OCI-LY7 (cell line): Measurements from ENCODE around the gene TEKTIP1. TPM values are rescaled to one million over a fixed set of nuclear protein-coding genes. Genes with fewer than 3 reads are reported as not detected.

Source experiments
- BruUV-seq: library from RNA; stranded (reverse); fragments of 400-500 nt; replicated peaks from 2 replicates; lab custom pipeline; 2021; lab: Mats Ljungman, UMichigan
- CTCF ChIA-PET: fragments of 300-600 bp; sonication (Branson Sonifier 250); formaldehyde crosslinking; loops from one replicate; lab custom pipeline; 2022; ENCODE audit warnings: antibody characterized with exemption; ENCODE audit not compliant: unreplicated experiment; lab: Charles Lee
- POLR2A ChIA-PET: fragments of 300-600 bp; sonication (Branson Sonifier 250); formaldehyde crosslinking; loops from one replicate; lab custom pipeline; 2022; ENCODE audit warnings: antibody characterized with exemption; lab: Charles Lee
- DNase-seq: peaks from one replicate; pipeline ENCODE4 v3.0.0-alpha.2; 2015; ENCODE audit warnings: low spot score
- H2AFZ ChIP-seq: fragments of 200-600 bp; sonication (generic), shearing (Covaris generic); 2 replicates; pipeline ENCODE4 v1.6.1; 2014; ENCODE audit warnings: mild to moderate bottlenecking, antibody characterized with exemption, low read length, moderate library complexity
- H3K27ac ChIP-seq: fragments of 200-600 bp; sonication (generic); 2 replicates; pipeline ENCODE4 v1.5.1; 2014; ENCODE audit warnings: mixed run types, low read depth, mild to moderate bottlenecking, moderate library complexity, low read length, inconsistent platforms; ENCODE audit not compliant: poor library complexity, severe bottlenecking
- H3K36me3 ChIP-seq: fragments of 200-600 bp; sonication (generic); 2 replicates; pipeline ENCODE4 v1.6.1; 2014; ENCODE audit warnings: mild to moderate bottlenecking, antibody characterized with exemption, low read length, moderate library complexity, mixed read lengths; ENCODE audit not compliant: insufficient read depth
- H3K4me1 ChIP-seq: fragments of 200-600 bp; sonication (generic); 2 replicates; pipeline ENCODE4 v1.5.1; 2014; ENCODE audit warnings: mild to moderate bottlenecking, low read length; ENCODE audit not compliant: insufficient read depth, poor library complexity, severe bottlenecking
- H3K4me2 ChIP-seq: fragments of 200-600 bp; sonication (generic); 2 replicates; pipeline ENCODE4 v1.6.1; 2014; ENCODE audit warnings: mild to moderate bottlenecking, low read length
- H3K4me3 ChIP-seq: fragments of 200-600 bp; sonication (generic); 2 replicates; pipeline ENCODE4 v1.5.1; 2014; ENCODE audit warnings: mild to moderate bottlenecking, low read depth, low read length; ENCODE audit not compliant: poor library complexity, severe bottlenecking
- H3K79me2 ChIP-seq: fragments of 200-600 bp; sonication (generic); 2 replicates; pipeline ENCODE4 v1.6.1; 2016; ENCODE audit warnings: low read depth, mild to moderate bottlenecking, low read length, moderate library complexity, mixed read lengths; ENCODE audit not compliant: insufficient read depth
- H3K9me2 ChIP-seq: fragments of 200-600 bp; sonication (generic); 2 replicates; pipeline ENCODE4 v1.6.1; 2016; ENCODE audit warnings: mild to moderate bottlenecking, low read length, mixed read lengths; ENCODE audit not compliant: insufficient read depth
- H3K9me3 ChIP-seq: fragments of 200-600 bp; sonication (generic); 2 replicates; pipeline ENCODE4 v1.6.1; 2014; ENCODE audit warnings: mild to moderate bottlenecking, mixed run types, low read length, mixed read lengths
- H4K20me1 ChIP-seq: fragments of 200-600 bp; sonication (generic); 2 replicates; pipeline ENCODE4 v1.6.1; 2014; ENCODE audit warnings: mild to moderate bottlenecking, antibody characterized with exemption, low read length, moderate library complexity, mixed read lengths; ENCODE audit not compliant: insufficient read depth
- CTCF ChIP-seq: fragments of 200-600 bp; sonication (generic); conservative IDR thresholded peaks from 2 replicates; pipeline ENCODE4 v1.5.1; 2014; ENCODE audit warnings: mild to moderate bottlenecking, antibody characterized with exemption, low read length, moderate library complexity, mixed read lengths
- EZH2phosphoT487 ChIP-seq: fragments of 200-600 bp; sonication (generic); IDR thresholded peaks from 2 replicates; pipeline ENCODE4 v1.6.1; 2018; ENCODE audit warnings: low read depth, borderline replicate concordance, mild to moderate bottlenecking, mixed run types, antibody characterized with exemption, low read length, moderate library complexity, mixed read lengths
- intact Hi-C: fragments of 100-400 bp; cut with micrococcal nuclease; formaldehyde crosslinking; loops from one replicate; pipeline ENCODE4 v1.10.0; 2022; ENCODE audit not compliant: unreplicated experiment
- total RNA-seq, 2 experiments: library from RNA; depleted of rRNA in 1 of 2; stranded (reverse); fragments of >200 nt in 1 of 2; shearing (Covaris generic) in 1 of 2; gene quantifications; 2 replicates each; pipeline ENCODE4 v1.2.3, GENCODE V29; 2014 to 2022

TEKTIP1 gene
- total RNA-seq, 2 experiments from 2014 or later: 0.44 to 7.0 TPM

GRCh38 chr19:3509566-3509989 is 29.4 kb upstream of the TEKTIP1 start:
- Histone ChIP-seq H3K36me3 (peaks cover 33% of the 10 kb centered on the region; the same call in 1 of the 2 replicates), H3K9me3 (no peaks in the 10 kb centered on the region), H3K4me1 (peaks cover 18% of the 10 kb centered on the region), H3K9me2 (no peaks in the 10 kb centered on the region), H2AFZ (no peak overlapping the region), H4K20me1 (peaks cover 3% of the 10 kb centered on the region; the same call in 1 of the 2 replicates), H3K4me3 (no peak overlapping the region), H3K4me2 (no peak overlapping the region), H3K79me2 (peaks cover 31% of the 10 kb centered on the region), H3K27ac (no peak overlapping the region)
- TF ChIP-seq EZH2phosphoT487 (no peak), CTCF (no peak)
- BruUV-seq: no TSS peak
- no peak for DNase-seq
- intact Hi-C loops: loop anchor here (5.0 kb wide), 1 partner anchor 63 kb away; the partner anchor contains the start of gene HMG20B
- ChIA-PET CTCF (no interaction called here), POLR2A (no interaction called here)

GRCh38 chr19:3510727-3511126 is 28.2 kb upstream of the TEKTIP1 start:
- H3K9me3 ChIP-seq: no peaks in the 10 kb centered on the region
- no peak overlapping the region for H2AFZ ChIP-seq
- TF ChIP-seq EZH2phosphoT487 (no peak), CTCF (no peak)
- no TSS peak for BruUV-seq
- H3K4me2 ChIP-seq: no peak overlapping the region
- peaks cover 10% of the 10 kb centered on the region for H3K4me1 ChIP-seq
- DNase-seq: no peak
- no peak overlapping the region for H3K27ac ChIP-seq
- POLR2A ChIA-PET: no interaction called here
- intact Hi-C loops: no loop called here
- H3K79me2 ChIP-seq: peaks cover 31% of the 10 kb centered on the region
- H3K4me3 ChIP-seq: no peak overlapping the region
- peaks cover 3% of the 10 kb centered on the region; the same call in 1 of the 2 replicates for H4K20me1 ChIP-seq
- CTCF ChIA-PET: no interaction called here
- peaks cover 33% of the 10 kb centered on the region; the same call in 1 of the 2 replicates for H3K36me3 ChIP-seq
- no peaks in the 10 kb centered on the region for H3K9me2 ChIP-seq

- intact Hi-C loops: no loop called here
Measured at GRCh38 chr19:3511506-3512251, 27.3 kb upstream of the TEKTIP1 start.

More at GRCh38 chr19:3511506-3512251, 27.3 kb upstream of the TEKTIP1 start:
- Histone ChIP-seq H3K27ac (no peak overlapping the region), H3K4me3 (no peak overlapping the region), H3K4me2 (no peak overlapping the region), H3K36me3 (peaks cover 33% of the 10 kb centered on the region; the same call in 1 of the 2 replicates), H3K4me1 (peaks cover 20% of the 10 kb centered on the region), H4K20me1 (peaks cover 3% of the 10 kb centered on the region; the same call in 1 of the 2 replicates), H2AFZ (no peak overlapping the region), H3K9me2 (no peaks in the 10 kb centered on the region), H3K9me3 (no peaks in the 10 kb centered on the region), H3K79me2 (peaks cover 27% of the 10 kb centered on the region)
- BruUV-seq: no TSS peak
- DNase-seq: no peak
- TF ChIP-seq CTCF (no peak), EZH2phosphoT487 (no peak)
- ChIA-PET CTCF (no interaction called here), POLR2A (no interaction called here)
